ENCODE measurements around the gene PDZD11.

DNA sequence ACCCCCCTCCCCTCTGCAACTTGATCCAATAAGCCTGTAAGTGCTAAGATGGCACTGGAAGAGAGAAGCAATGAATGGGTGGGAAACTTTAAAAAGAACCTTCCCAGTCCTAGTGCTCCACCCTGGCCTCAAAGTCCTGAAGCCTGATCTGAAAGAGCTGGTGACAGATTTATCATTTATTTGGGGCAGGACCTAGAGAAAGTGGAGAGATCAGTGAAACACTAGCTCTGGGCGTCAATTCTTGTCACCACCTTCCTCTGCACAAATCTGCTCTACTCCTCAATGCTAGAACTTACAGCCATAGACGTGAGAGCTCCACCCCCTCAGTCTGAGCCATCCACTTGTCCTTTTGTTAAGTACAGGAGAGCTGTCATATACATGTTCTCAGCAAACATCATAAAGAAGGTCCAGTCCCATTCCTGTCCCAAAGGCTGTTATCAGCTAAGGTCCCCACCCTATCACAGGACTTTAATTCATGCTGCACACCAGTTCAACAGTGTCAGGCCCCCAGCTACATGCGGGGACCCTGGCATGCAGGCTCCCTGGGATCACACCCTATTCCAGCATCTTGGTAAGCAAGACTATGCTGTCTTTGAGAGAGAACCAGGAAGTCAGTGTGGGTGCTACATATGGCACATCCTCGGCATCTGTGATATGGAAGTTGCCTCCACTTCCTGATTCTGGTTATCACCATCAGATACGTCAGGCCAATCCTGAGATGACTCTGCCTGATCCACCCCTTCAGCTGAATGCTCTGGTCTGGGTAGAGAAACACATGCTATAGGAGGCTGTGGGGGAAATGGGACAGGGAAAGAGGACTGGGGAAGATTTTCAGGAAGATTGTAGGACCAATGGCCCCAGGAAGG lies 32.1 kb downstream of the PDZD11 start:
- TF ChIP-seq SMARCA4 (IDR thresholded peaks at IDR 0.05) (no peak), PPARD (CRISPR knock-in tag; IDR thresholded peaks at IDR 0.05) (no peak), NFATC3 (IDR thresholded peaks at IDR 0.05) (no peak), SMARCA5 (IDR thresholded peaks at IDR 0.05) (no peak), NCOA1 (IDR thresholded peaks at IDR 0.05; ENCODE audit: low read depth) (no peak), ZNF408 (CRISPR knock-in tag; IDR thresholded peaks at IDR 0.05; ENCODE audit: low read depth) (no peak), ZNF780A (CRISPR knock-in tag; IDR thresholded peaks at IDR 0.05) (no peak), PCBP2 (IDR thresholded peaks at IDR 0.05; ENCODE audit: low read depth, low read length, poor library complexity, severe bottlenecking) (no peak)
- TF ChIP-seq, protein P1, sequence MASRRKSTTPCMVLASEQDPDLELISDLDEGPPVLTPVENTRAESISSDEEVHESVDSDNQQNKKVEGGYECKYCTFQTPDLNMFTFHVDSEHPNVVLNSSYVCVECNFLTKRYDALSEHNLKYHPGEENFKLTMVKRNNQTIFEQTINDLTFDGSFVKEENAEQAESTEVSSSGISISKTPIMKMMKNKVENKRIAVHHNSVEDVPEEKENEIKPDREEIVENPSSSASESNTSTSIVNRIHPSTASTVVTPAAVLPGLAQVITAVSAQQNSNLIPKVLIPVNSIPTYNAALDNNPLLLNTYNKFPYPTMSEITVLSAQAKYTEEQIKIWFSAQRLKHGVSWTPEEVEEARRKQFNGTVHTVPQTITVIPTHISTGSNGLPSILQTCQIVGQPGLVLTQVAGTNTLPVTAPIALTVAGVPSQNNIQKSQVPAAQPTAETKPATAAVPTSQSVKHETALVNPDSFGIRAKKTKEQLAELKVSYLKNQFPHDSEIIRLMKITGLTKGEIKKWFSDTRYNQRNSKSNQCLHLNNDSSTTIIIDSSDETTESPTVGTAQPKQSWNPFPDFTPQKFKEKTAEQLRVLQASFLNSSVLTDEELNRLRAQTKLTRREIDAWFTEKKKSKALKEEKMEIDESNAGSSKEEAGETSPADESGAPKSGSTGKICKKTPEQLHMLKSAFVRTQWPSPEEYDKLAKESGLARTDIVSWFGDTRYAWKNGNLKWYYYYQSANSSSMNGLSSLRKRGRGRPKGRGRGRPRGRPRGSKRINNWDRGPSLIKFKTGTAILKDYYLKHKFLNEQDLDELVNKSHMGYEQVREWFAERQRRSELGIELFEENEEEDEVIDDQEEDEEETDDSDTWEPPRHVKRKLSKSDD (conservative IDR thresholded peaks at IDR 0.05; ENCODE audit: low read length): no peak
- TF ChIP-seq, protein P2, sequence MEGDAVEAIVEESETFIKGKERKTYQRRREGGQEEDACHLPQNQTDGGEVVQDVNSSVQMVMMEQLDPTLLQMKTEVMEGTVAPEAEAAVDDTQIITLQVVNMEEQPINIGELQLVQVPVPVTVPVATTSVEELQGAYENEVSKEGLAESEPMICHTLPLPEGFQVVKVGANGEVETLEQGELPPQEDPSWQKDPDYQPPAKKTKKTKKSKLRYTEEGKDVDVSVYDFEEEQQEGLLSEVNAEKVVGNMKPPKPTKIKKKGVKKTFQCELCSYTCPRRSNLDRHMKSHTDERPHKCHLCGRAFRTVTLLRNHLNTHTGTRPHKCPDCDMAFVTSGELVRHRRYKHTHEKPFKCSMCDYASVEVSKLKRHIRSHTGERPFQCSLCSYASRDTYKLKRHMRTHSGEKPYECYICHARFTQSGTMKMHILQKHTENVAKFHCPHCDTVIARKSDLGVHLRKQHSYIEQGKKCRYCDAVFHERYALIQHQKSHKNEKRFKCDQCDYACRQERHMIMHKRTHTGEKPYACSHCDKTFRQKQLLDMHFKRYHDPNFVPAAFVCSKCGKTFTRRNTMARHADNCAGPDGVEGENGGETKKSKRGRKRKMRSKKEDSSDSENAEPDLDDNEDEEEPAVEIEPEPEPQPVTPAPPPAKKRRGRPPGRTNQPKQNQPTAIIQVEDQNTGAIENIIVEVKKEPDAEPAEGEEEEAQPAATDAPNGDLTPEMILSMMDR (IDR thresholded peaks at IDR 0.05 in 2 of 3, conservative IDR thresholded peaks at IDR 0.05 in 1 of 3; ENCODE audit: insufficient read depth in 2 of 3, low read depth in 1 of 3, low read length in 3 of 3): no peak
